GM19099 (cell line): ENCODE results near the gene NUDT3.

Experiments
- POLR2A ChIP-seq: IDR thresholded peaks from 3 replicates; pipeline ENCODE4 v1.6.1; 2011; ENCODE audit warnings: low read depth; ENCODE audit not compliant: insufficient read length; ENCODE audit errors: extremely low read depth

Gene NUDT3

DNA sequence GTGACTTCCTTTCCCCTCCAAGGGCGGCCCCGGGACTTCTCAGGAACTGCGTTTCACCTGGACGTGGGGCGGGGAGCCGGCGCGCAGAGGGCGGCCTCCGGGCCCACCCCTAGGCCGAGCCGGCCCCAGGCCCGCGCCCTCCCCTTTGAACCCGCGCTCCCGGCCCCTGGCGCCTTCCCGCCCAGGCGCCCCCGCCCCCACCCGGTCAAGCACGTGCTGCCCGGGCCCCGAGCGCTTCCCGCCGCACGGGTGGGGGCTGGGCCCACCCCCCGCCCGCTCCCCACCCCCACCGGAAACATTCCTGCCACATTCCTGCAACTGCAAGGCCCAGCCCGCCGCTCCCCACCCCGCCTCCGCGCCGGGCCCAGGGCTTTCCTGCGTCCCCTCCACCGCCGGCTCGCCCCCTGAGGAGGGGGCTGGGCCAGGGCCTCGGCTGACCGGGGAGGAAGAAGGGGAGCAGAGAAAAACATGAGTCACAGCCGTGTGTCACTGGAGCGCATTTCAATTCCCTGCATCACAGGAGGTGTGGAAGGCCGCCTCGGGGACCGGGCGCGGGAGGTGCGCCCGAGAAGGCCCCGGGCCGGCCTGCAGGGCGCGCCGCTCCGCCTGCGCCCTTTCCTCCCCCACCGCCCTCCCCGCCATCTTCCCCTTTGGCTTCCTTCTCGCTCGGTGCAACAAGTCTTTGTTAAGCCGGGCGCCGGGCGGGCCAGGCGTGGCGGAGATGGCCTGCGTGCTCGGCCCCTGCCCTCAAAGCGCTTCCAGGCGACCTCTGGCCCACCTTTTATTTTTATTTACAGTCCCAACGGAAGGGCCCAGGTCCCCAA, 156.9 kb downstream of the NUDT3 start:
- TF ChIP-seq POLR2A: peak; percentile 25

DNA sequence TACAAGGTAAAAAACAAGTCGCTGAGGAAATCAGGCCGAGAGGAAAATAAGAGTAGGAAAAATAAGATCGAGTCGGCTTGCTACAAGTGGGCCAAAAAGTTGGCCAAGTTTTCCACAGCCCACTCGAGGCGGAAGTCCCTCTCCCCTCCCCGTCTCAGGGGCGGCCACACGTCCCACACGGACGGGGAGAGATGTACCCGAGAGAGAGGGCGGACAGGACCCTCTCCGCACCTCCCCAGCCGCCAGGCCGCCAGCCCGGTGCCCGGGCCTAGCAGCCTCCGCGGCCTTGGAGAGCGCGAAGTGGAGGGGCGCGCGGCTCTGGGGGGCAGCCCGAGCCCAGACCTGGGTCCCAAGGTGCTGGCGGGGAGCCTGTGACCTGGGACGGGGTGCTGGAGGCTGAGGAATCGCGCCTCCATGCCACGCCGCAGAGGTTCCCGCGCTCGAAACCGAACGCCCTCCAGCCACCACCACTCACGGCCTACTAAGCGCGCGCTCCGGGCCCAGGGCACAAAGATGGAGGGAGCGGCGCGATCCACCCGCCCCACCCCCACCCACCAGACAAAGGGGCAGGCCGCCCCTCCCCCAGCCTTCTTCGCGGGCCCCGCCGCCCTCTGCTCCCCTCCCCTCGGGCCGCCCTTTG, 157.7 kb downstream of the NUDT3 start:
- no peak for TF ChIP-seq POLR2A

DNA sequence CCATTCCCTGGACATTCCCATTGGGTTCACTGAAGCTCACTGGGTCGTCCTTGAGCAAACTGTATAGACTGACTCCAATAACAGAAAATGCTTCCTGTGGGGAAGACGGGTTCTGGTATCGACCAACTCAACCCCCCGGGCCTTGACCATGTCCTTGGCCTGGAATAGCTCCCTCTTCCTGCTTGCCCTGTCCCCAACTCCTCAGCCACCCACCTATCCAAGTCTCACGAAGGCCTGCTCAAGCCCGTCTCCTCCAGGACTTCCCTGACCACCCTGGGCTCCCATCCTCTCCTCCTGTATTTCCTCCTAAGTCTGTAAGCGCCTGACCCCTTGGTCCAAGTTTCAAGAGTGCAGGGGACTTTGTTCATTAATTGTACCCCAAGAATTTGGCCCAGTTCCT, 158.6 kb downstream of the NUDT3 start:
- no peak for TF ChIP-seq POLR2A

DNA sequence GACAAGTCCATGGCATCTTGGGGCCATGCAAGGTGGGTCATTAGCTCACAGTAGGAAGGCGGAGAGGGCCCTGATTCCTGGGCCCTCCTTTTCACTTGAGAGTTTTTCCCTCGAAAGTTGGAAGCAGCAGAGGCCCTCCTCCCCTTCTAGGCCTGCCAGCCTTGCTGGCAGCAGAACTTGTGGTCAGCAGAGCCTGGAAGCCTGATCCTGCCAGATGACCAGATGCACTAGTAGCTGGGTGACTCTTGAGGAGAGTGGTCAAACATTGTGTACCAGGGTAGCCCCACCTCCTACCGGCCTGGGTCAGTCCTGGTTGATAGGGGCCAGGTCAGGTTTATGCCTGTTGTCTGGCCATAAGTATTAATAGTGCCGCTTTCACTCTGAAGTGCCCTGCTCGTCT, 159.6 kb downstream of the NUDT3 start:
- no peak for TF ChIP-seq POLR2A

DNA sequence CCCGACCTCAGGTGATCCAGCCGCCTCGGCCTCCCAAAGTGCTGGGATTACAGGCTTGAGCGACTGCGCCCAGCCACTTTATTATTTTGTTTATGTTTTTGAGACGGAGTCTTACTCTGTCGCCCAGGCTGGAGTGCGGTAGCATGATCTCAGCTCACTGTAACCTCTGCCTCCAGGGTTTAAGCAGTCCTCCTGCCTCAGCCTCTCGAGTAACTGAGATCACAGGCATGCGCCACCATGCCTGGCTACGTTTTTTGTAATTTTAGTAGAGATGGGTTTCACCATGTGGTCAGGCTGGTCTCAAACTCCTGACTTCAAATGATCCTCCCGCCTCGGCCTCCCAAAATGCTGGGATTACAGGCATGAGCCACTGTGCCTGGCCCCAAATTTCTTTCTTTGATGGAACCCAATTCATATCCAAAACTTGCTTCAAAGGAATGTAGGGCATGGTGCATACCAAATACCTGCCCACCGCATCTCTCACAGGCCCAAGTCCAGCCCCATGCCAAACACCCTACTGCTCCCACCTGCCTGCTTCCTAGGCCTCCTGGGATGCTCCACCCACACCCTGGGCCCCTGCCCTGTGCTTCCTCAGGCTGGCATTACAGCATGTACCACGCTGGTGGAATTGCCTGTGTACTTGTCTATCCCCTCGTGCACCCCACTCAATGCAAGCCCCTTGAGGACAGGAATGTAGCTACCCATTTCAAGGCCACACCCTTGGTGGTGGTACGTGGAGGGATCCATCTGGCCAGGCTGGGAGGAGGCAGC, 160.7 kb downstream of the NUDT3 start:
- TF ChIP-seq POLR2A: no peak

DNA sequence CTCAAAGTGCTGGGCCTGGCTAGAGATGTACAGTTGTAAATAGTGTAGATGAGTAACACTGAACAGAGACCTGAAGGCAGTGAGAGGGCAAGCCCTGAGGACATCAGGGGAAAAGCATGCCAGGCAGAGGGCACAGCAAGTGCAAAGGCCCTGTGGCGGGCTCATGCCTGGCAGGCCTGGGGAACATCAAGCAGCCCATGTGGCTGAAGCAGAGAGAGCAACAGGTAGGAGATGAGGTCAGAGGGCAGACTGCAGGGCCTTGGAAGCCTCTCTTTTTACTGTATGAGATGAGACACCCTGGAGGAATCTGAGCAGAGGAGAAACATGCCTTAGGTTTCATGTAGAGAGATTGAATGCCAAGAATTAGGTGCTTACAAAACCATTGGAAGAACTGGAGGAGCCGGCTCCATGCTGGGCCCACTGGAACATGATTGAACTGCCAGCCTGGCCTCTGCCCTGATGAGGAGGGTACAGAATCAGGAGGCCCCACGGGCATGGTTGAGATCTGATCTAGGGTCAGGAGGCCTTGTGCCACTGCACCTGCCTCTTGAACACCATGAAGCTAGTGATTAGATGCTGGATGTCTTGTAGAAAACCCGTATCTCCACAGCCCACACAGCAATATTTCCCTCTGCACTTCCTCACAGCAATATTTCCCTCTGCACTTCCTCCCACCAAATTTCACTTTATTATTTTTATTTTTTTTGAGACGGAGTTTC, 161.7 kb downstream of the NUDT3 start:
- TF ChIP-seq POLR2A: no peak

DNA sequence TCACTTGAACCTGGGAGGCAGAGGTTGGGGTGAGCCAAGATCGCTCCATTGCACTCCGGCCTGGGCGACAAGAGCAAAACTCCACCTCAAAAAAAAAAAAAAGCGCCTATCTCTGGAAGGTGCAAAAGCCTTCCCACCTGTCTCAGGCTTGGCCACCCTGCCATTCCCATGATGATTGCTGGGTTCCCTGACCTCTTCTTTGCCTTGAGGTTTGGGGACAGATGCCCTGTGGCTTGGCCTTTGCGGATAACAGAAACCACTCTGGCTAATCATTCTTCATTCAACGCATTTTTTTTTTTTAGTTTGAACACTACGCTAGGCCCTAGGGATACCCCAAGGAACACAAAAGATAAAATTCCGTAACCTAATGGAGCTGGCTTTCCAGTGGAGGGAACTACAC, 162.6 kb downstream of the NUDT3 start:
- TF ChIP-seq POLR2A: no peak
